Activated CD8-positive, alpha-beta memory T cell treated with anti-CD3 and anti-CD28 coated beads, Interleukin-2, amount 50 U/mL, for 1 hour (primary cell): ENCODE results near the gene EML6.

Source experiments
- DNase-seq: peaks from one replicate; pipeline ENCODE4 v3.0.0-alpha.2; 2020; ENCODE audit errors: extremely low read depth

EML6 gene

GRCh38 chr2:54879598-54880332 lies 156.3 kb downstream of the EML6 start:
- DNase-seq: no peak

GRCh38 chr2:54880428-54880827 lies 157.0 kb downstream of the EML6 start:
- DNase-seq: no peak

- no peak for DNase-seq
These were observed 158.3 kb downstream of the EML6 start for GRCh38 chr2:54881759-54882158.

GRCh38 chr2:54885891-54886290 lies 162.4 kb downstream of the EML6 start:
- no peak for DNase-seq

- no peak for DNase-seq
These were observed 164.5 kb downstream of the EML6 start for GRCh38 chr2:54887850-54888545.

- DNase-seq: no peak
These were observed 165.6 kb downstream of the EML6 start for GRCh38 chr2:54889053-54889452.

GRCh38 chr2:54891909-54892308 lies 168.4 kb downstream of the EML6 start:
- DNase-seq: no peak

- DNase-seq: no peak
These were observed 171.0 kb downstream of the EML6 start for GRCh38 chr2:54894467-54894866.

GRCh38 chr2:54895730-54896129 lies 172.3 kb downstream of the EML6 start:
- no peak for DNase-seq

- DNase-seq: no peak
These were observed 174.2 kb downstream of the EML6 start for GRCh38 chr2:54897420-54898310.

- no peak for DNase-seq
These were observed 175.2 kb downstream of the EML6 start for GRCh38 chr2:54898456-54899226.

- DNase-seq: no peak
These were observed 176.2 kb downstream of the EML6 start for GRCh38 chr2:54899576-54900200.

- DNase-seq: no peak
These were observed 177.9 kb downstream of the EML6 start for GRCh38 chr2:54901224-54901986.

GRCh38 chr2:54902763-54903162 lies 179.3 kb downstream of the EML6 start:
- no peak for DNase-seq

GRCh38 chr2:54903736-54904554 lies 180.5 kb downstream of the EML6 start:
- no peak for DNase-seq

- DNase-seq: no peak
These were observed 181.4 kb downstream of the EML6 start for GRCh38 chr2:54904836-54905235.

- no peak for DNase-seq
These were observed 183.3 kb downstream of the EML6 start for GRCh38 chr2:54906716-54907115.

GRCh38 chr2:54907663-54908062 lies 184.2 kb downstream of the EML6 start:
- no peak for DNase-seq

- DNase-seq: no peak
These were observed 185.1 kb downstream of the EML6 start for GRCh38 chr2:54908591-54908990.

GRCh38 chr2:54909001-54909400 lies 185.5 kb downstream of the EML6 start:
- DNase-seq: no peak
